GM12878 (cell line): Measurements from ENCODE around the gene FMNL3. TPM values are rescaled to one million over a fixed set of nuclear protein-coding genes. Genes with fewer than 3 reads are reported as not detected.

Experiments used
- ATF2 ChIP-seq: IDR thresholded peaks from 2 replicates; pipeline ENCODE4 v1.6.1; 2012; ENCODE audit warnings: low read length, inconsistent platforms
- CHD1 ChIP-seq: IDR thresholded peaks from 2 replicates; pipeline ENCODE4 v1.6.1; 2012; ENCODE audit warnings: low read depth, low read length, improper control_type of control experiment
- CREB1 ChIP-seq: IDR thresholded peaks from 2 replicates; pipeline ENCODE4 v1.6.1; 2012; ENCODE audit warnings: low read depth, mild to moderate bottlenecking, inconsistent platforms
- EP300 ChIP-seq, 2 experiments: fragments of 150-350 bp in 1 of 2; IDR thresholded peaks; 2 replicates each; pipeline ENCODE4 v1.6.1; 2011 to 2012; ENCODE audit warnings: low read depth in 2 of 2, low read length in 2 of 2, borderline replicate concordance in 1 of 2, improper control_type of control experiment in 1 of 2, inconsistent platforms in 1 of 2; ENCODE audit not compliant: control insufficient read depth in 1 of 2
- ESRRA ChIP-seq: IDR thresholded peaks from 2 replicates; pipeline ENCODE4 v1.6.1; 2012; ENCODE audit warnings: mild to moderate bottlenecking, low read length, improper control_type of control experiment
- FOS ChIP-seq: IDR thresholded peaks from 3 replicates; pipeline ENCODE4 v1.6.1; 2011; ENCODE audit warnings: borderline replicate concordance; ENCODE audit not compliant: insufficient read length; ENCODE audit errors: extremely low read depth
- JUND ChIP-seq: IDR thresholded peaks from 2 replicates; pipeline ENCODE4 v1.6.1; 2012; ENCODE audit warnings: low read depth, mild to moderate bottlenecking, low read length, improper control_type of control experiment, moderate library complexity
- KDM1A ChIP-seq: fragments of 200-600 bp; sonication (generic); IDR thresholded peaks from 2 replicates; pipeline ENCODE4 v1.6.1; 2016; ENCODE audit warnings: borderline replicate concordance
- MEF2B ChIP-seq: fragments of 450-650 bp; IDR thresholded peaks from 2 replicates; pipeline ENCODE4 v1.6.1; 2018; ENCODE audit warnings: mild to moderate bottlenecking, moderate library complexity; ENCODE audit not compliant: partially characterized antibody, poor library complexity, severe bottlenecking
- MTA2 ChIP-seq: fragments of 450-650 bp; IDR thresholded peaks from 2 replicates; pipeline ENCODE4 v1.6.1; 2016; ENCODE audit warnings: low read depth, mild to moderate bottlenecking, moderate library complexity
- NR2C1 ChIP-seq: fragments of 450-650 bp; IDR thresholded peaks from 2 replicates; pipeline ENCODE4 v1.6.1; 2017; ENCODE audit warnings: antibody characterized with exemption, mild to moderate bottlenecking, moderate library complexity
- NR2F1 ChIP-seq: fragments of 450-650 bp; conservative IDR thresholded peaks from 2 replicates; pipeline ENCODE4 v1.6.1; 2017; ENCODE audit warnings: mild to moderate bottlenecking
- SIN3A ChIP-seq: IDR thresholded peaks from 2 replicates; pipeline ENCODE4 v1.6.1; 2012; ENCODE audit warnings: low read depth, low read length, improper control_type of control experiment
- SMAD1 ChIP-seq: fragments of 450-650 bp; IDR thresholded peaks from 2 replicates; pipeline ENCODE4 v1.6.1; 2018; ENCODE audit warnings: mild to moderate bottlenecking, low read depth; ENCODE audit not compliant: partially characterized antibody
- SREBF1 ChIP-seq: IDR thresholded peaks from 2 replicates; pipeline ENCODE4 v1.6.1; 2012; ENCODE audit warnings: mild to moderate bottlenecking, low read length
- SREBF2 ChIP-seq: IDR thresholded peaks from 2 replicates; pipeline ENCODE4 v1.6.1; 2012; ENCODE audit warnings: mild to moderate bottlenecking, low read length
- WRNIP1 ChIP-seq: IDR thresholded peaks from 2 replicates; pipeline ENCODE4 v1.6.1; 2011; ENCODE audit warnings: low read depth, low read length, improper control_type of control experiment, borderline replicate concordance
- ZNF24 ChIP-seq: fragments of 450-650 bp; IDR thresholded peaks from 2 replicates; pipeline ENCODE4 v1.6.1; 2017; ENCODE audit warnings: antibody characterized with exemption, mild to moderate bottlenecking
- polyA plus RNA-seq, 11 experiments: library from polyadenylated mRNA; depleted of rRNA in 4 of 11; unstranded in 6 of 11; stranded (reverse) in 5 of 11; fragments of >200 nt; fragmentation: Nextera tagmentation in 4 of 11; fragmentation: Illumina TruSeq in 1 of 11; extraction: Ambion mirVana in 4 of 11; extraction: Trizol in 1 of 11; gene quantifications; 1 replicate in 1 of 11; 2 replicates in 10 of 11; pipeline versions ENCODE4 v1.2.1 to v1.2.3, GENCODE V29; 2011 to 2016; ENCODE audit warnings: inconsistent platforms in 2 of 11, missing spikeins in 2 of 11, low read depth in 1 of 11
- total RNA-seq, 4 experiments: library from RNA; depleted of rRNA in 3 of 4; stranded (reverse); fragments of >200 nt in 3 of 4; fragmentation: Illumina TruSeq in 1 of 4; extraction: Trizol in 1 of 4; gene quantifications; 2 replicates each; pipeline versions ENCODE4 v1.2.1 to v1.2.3, GENCODE V29; 2013 to 2021
- TF ChIP-seq, protein P1 (sequence below): fragments of 450-650 bp; IDR thresholded peaks from 2 replicates; pipeline ENCODE4 v1.6.1; 2017; ENCODE audit warnings: mild to moderate bottlenecking, moderate library complexity
- TF ChIP-seq, protein P2 (sequence below): IDR thresholded peaks from 2 replicates; pipeline ENCODE4 v1.6.1; 2011; ENCODE audit warnings: borderline replicate concordance, low read depth, mild to moderate bottlenecking, moderate library complexity, low read length; ENCODE audit not compliant: insufficient read depth, poor library complexity, severe bottlenecking
- TF ChIP-seq, protein P3 (sequence below): IDR thresholded peaks from 2 replicates; pipeline ENCODE4 v1.6.1; 2012; ENCODE audit warnings: low read depth, low read length, improper control_type of control experiment

The FMNL3 gene
- total and polyA plus RNA-seq, 10 of the 15 experiments (the other 5 are each of a cell fraction or from before 2014, with no cell fraction given): 3.0 to 64.9 (median 30.9) TPM

GRCh38 chr12:49740930-49741881 is 34.0 kb upstream of the FMNL3 start, which contains the start of gene TMBIM6 (continued):
- TF ChIP-seq, protein P1, sequence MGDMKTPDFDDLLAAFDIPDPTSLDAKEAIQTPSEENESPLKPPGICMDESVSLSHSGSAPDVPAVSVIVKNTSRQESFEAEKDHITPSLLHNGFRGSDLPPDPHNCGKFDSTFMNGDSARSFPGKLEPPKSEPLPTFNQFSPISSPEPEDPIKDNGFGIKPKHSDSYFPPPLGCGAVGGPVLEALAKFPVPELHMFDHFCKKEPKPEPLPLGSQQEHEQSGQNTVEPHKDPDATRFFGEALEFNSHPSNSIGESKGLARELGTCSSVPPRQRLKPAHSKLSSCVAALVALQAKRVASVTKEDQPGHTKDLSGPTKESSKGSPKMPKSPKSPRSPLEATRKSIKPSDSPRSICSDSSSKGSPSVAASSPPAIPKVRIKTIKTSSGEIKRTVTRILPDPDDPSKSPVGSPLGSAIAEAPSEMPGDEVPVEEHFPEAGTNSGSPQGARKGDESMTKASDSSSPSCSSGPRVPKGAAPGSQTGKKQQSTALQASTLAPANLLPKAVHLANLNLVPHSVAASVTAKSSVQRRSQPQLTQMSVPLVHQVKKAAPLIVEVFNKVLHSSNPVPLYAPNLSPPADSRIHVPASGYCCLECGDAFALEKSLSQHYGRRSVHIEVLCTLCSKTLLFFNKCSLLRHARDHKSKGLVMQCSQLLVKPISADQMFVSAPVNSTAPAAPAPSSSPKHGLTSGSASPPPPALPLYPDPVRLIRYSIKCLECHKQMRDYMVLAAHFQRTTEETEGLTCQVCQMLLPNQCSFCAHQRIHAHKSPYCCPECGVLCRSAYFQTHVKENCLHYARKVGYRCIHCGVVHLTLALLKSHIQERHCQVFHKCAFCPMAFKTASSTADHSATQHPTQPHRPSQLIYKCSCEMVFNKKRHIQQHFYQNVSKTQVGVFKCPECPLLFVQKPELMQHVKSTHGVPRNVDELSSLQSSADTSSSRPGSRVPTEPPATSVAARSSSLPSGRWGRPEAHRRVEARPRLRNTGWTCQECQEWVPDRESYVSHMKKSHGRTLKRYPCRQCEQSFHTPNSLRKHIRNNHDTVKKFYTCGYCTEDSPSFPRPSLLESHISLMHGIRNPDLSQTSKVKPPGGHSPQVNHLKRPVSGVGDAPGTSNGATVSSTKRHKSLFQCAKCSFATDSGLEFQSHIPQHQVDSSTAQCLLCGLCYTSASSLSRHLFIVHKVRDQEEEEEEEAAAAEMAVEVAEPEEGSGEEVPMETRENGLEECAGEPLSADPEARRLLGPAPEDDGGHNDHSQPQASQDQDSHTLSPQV: no peak
- TF ChIP-seq SIN3A: peak; percentile 76; the same call in 1 of the 2 replicates
- no peak for TF ChIP-seq SREBF1
- TF ChIP-seq CHD1: no peak
- peak; percentile 94 for TF ChIP-seq SMAD1
- peak; percentile 89 for TF ChIP-seq NR2F1
- peak; percentile 75; the same call in 1 of the 2 replicates for TF ChIP-seq NR2C1
- TF ChIP-seq, protein P2, sequence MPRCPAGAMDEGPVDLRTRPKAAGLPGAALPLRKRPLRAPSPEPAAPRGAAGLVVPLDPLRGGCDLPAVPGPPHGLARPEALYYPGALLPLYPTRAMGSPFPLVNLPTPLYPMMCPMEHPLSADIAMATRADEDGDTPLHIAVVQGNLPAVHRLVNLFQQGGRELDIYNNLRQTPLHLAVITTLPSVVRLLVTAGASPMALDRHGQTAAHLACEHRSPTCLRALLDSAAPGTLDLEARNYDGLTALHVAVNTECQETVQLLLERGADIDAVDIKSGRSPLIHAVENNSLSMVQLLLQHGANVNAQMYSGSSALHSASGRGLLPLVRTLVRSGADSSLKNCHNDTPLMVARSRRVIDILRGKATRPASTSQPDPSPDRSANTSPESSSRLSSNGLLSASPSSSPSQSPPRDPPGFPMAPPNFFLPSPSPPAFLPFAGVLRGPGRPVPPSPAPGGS: no peak
- no peak for TF ChIP-seq ZNF24
- peak; percentile 43 for TF ChIP-seq FOS
- no peak for TF ChIP-seq EP300 (IDR thresholded peaks at IDR 0.05; ENCODE audit: borderline replicate concordance in 1 of 2, control insufficient read depth in 1 of 2, low read depth in 2 of 2, low read length in 2 of 2)
- TF ChIP-seq, protein P3, sequence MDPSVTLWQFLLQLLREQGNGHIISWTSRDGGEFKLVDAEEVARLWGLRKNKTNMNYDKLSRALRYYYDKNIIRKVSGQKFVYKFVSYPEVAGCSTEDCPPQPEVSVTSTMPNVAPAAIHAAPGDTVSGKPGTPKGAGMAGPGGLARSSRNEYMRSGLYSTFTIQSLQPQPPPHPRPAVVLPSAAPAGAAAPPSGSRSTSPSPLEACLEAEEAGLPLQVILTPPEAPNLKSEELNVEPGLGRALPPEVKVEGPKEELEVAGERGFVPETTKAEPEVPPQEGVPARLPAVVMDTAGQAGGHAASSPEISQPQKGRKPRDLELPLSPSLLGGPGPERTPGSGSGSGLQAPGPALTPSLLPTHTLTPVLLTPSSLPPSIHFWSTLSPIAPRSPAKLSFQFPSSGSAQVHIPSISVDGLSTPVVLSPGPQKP: peak; percentile 87
- TF ChIP-seq ESRRA: no peak
- TF ChIP-seq WRNIP1: no peak
- TF ChIP-seq KDM1A: no peak
- peak; percentile 64; the same call in 1 of the 2 replicates for TF ChIP-seq CREB1
- TF ChIP-seq SREBF2: no peak
- TF ChIP-seq MEF2B: no peak
- TF ChIP-seq JUND: no peak
- TF ChIP-seq ATF2: no peak; the same call in 1 of the 2 replicates
- peak; percentile 28; the same call in 1 of the 2 replicates for TF ChIP-seq MTA2
